GM12891 (cell line): ENCODE data around the gene BEST4.
"Not testable (repeated sequence)": the region's sequence is repeated elsewhere in the genome, so short reads cannot be mapped to it uniquely, and the experiment has no call there.

Source experiments
- DNase-seq: peaks from one replicate; pipeline ENCODE4 v3.0.0; 2011; ENCODE audit warnings: low spot score; ENCODE audit not compliant: insufficient read length
- FAIRE-seq: peaks from 2 replicates; lab custom pipeline; 2011; peaks lifted over from hg19 to GRCh38; lab: Jason Lieb, UNC
- PAX5 ChIP-seq: IDR thresholded peaks from 2 replicates; pipeline ENCODE4 v1.6.1; 2011; ENCODE audit warnings: low read length, moderate library complexity, mild to moderate bottlenecking; ENCODE audit not compliant: insufficient read depth, severe bottlenecking
- POLR2A ChIP-seq: IDR thresholded peaks from 2 replicates; pipeline ENCODE4 v1.6.1; 2011; ENCODE audit warnings: low read depth, low read length, control low read depth
- POLR2AphosphoS5 ChIP-seq: IDR thresholded peaks from 2 replicates; pipeline ENCODE4 v1.6.1; 2011; ENCODE audit warnings: low read depth, low read length, control low read depth
- POU2F2 ChIP-seq: IDR thresholded peaks from 2 replicates; pipeline ENCODE4 v1.6.1; 2011; ENCODE audit warnings: low read depth, mild to moderate bottlenecking, control low read depth, low read length, moderate library complexity
- SPI1 ChIP-seq: IDR thresholded peaks from 2 replicates; pipeline ENCODE4 v1.6.1; 2011; ENCODE audit warnings: low read depth, low read length, control low read depth
- TAF1 ChIP-seq: IDR thresholded peaks from 2 replicates; pipeline ENCODE4 v1.6.1; 2011; ENCODE audit warnings: low read depth, low read length, control low read depth

BEST4 gene

GRCh38 chr1:44777969-44778635 is 9.9 kb downstream of the BEST4 start:
- FAIRE-seq (no peak), DNase-seq (no peak)
- TF ChIP-seq POLR2A (0 out of 2 replicates have a peak, but pooled peaks have one; percentile 36), SPI1 (no peak), POLR2AphosphoS5 (0 out of 2 replicates have a peak, but pooled peaks have one; percentile 15)

- TF ChIP-seq POLR2A (no peak; the same call in 1 of the 2 replicates), PAX5 (no peak), TAF1 (no peak), POLR2AphosphoS5 (no peak), SPI1 (no peak), POU2F2 (no peak)
- DNase-seq, result no peak
- no peak for FAIRE-seq
These were observed 10.4 kb downstream of the BEST4 start for GRCh38 chr1:44777547-44777946.

GRCh38 chr1:44776730-44777068 is 11.3 kb downstream of the BEST4 start:
- FAIRE-seq (no peak), DNase-seq (no peak)
- 0 out of 2 replicates have a peak, but pooled peaks have one; percentile 41 for TF ChIP-seq POLR2A
- TF ChIP-seq POLR2AphosphoS5, result no peak; the same call in 1 of the 2 replicates

GRCh38 chr1:44775930-44776729 is 11.8 kb downstream of the BEST4 start:
- FAIRE-seq, result no peak
- no peak for DNase-seq
- TF ChIP-seq POLR2AphosphoS5 (no peak), SPI1 (0 out of 2 replicates have a peak, but pooled peaks have one; percentile 6)

GRCh38 chr1:44775078-44775929 is 12.7 kb downstream of the BEST4 start, which contains the start of gene RPS8:
TSS of gene RPS8 (plus strand) at chr1:44775540. CDS start at chr1:44775597, 57 bp downstream.
- DNase-seq, result peak; percentile 78
- TF ChIP-seq SPI1, result no peak
- peak; percentile 99 for TF ChIP-seq POLR2A
- TF ChIP-seq POU2F2, result peak; percentile 95
- TF ChIP-seq PAX5, result peak; percentile 4
- TF ChIP-seq TAF1, result peak; percentile 99
- TF ChIP-seq POLR2AphosphoS5, result peak; percentile 99
- FAIRE-seq, result peak; percentile 92

- FAIRE-seq, DNase-seq: not testable (repeated sequence)
These were observed 21.5 kb downstream of the BEST4 start for GRCh38 chr1:44766421-44766820.

GRCh38 chr1:44760876-44761275 is 27.1 kb downstream of the BEST4 start:
- DNase-seq (no peak), FAIRE-seq (no peak)
- no peak for TF ChIP-seq PAX5
- no peak for TF ChIP-seq POLR2A
- TF ChIP-seq POLR2AphosphoS5, result no peak
- TF ChIP-seq POU2F2, result no peak
- TF ChIP-seq TAF1, result no peak
- no peak for TF ChIP-seq SPI1

GRCh38 chr1:44759077-44759476 is 28.9 kb downstream of the BEST4 start:
- TF ChIP-seq POLR2A, result no peak
- no peak for TF ChIP-seq POU2F2
- TF ChIP-seq TAF1, result no peak
- no peak for TF ChIP-seq PAX5
- TF ChIP-seq POLR2AphosphoS5, result no peak
- no peak for TF ChIP-seq SPI1
- DNase-seq (no peak), FAIRE-seq (no peak)

- FAIRE-seq (peak; percentile 89), DNase-seq (no peak)
- TF ChIP-seq TAF1, result 0 out of 2 replicates have a peak, but pooled peaks have one; percentile 18
- peak; percentile 60 for TF ChIP-seq SPI1
- peak; percentile 73 for TF ChIP-seq POU2F2
- TF ChIP-seq POLR2A, result no peak
- no peak for TF ChIP-seq POLR2AphosphoS5
These were observed 30.6 kb downstream of the BEST4 start for GRCh38 chr1:44757420-44757819.

GRCh38 chr1:44747878-44748277 is 40.1 kb downstream of the BEST4 start:
- DNase-seq (no peak), FAIRE-seq (no peak)
- no peak for TF ChIP-seq POU2F2
- no peak for TF ChIP-seq POLR2A
- TF ChIP-seq POLR2AphosphoS5, result no peak
- no peak for TF ChIP-seq SPI1
- no peak for TF ChIP-seq TAF1
- TF ChIP-seq PAX5, result no peak
